CD14-positive monocyte (primary cell): ENCODE results near the gene POLE. TPM values are rescaled to one million over a fixed set of nuclear protein-coding genes. Genes with fewer than 3 reads are reported as not detected.

Experiments used
- DNase-seq, 3 donors: peaks; one replicate each; pipeline ENCODE4 v3.0.0-alpha.2; 2011 to 2022
- H2AFZ ChIP-seq: 2 replicates; pipeline ENCODE4 v1.6.0; 2012; ENCODE audit warnings: mild to moderate bottlenecking, low read depth, low read length, inconsistent platforms; ENCODE audit not compliant: insufficient read depth, poor library complexity, severe bottlenecking
- H3K27ac ChIP-seq, 2 donors: 1 replicate in 1 of 2; 2 replicates in 1 of 2; pipeline ENCODE4 v1.5.1; 2012 to 2013; ENCODE audit warnings: low read length in 2 of 2, control low read depth in 1 of 2, inconsistent platforms in 1 of 2, low read depth in 1 of 2, mild to moderate bottlenecking in 1 of 2
- H3K27me3 ChIP-seq, 2 donors: one replicate each; pipeline versions ENCODE4 v1.6.0 to v1.6.1; 2011 to 2013; ENCODE audit warnings: low read length in 2 of 2; ENCODE audit not compliant: control insufficient read depth in 2 of 2, insufficient read depth in 2 of 2
- H3K36me3 ChIP-seq, 2 donors: replicated peaks in 1 of 2; 1 replicate in 1 of 2; 2 replicates in 1 of 2; pipeline versions ENCODE4 v1.5.1 to v1.6.1; 2012 to 2013; ENCODE audit warnings: low read length in 2 of 2, control low read depth in 1 of 2, inconsistent platforms in 1 of 2, mild to moderate bottlenecking in 1 of 2; ENCODE audit not compliant: insufficient read depth in 2 of 2, control insufficient read depth in 1 of 2
- H3K4me1 ChIP-seq, 2 donors: 1 replicate in 1 of 2; 2 replicates in 1 of 2; pipeline versions ENCODE4 v1.5.1 to v1.6.1; 2012 to 2013; ENCODE audit warnings: low read length in 2 of 2, control low read depth in 1 of 2, inconsistent platforms in 1 of 2, mild to moderate bottlenecking in 1 of 2, moderate library complexity in 1 of 2; ENCODE audit not compliant: insufficient read depth in 2 of 2, control insufficient read depth in 1 of 2
- H3K4me2 ChIP-seq: replicated peaks from 2 replicates; pipeline ENCODE3; 2012; ENCODE audit warnings: low read length, moderate library complexity, mild to moderate bottlenecking; ENCODE audit not compliant: poor library complexity, severe bottlenecking; ENCODE audit errors: extremely low read depth
- H3K4me3 ChIP-seq, 3 experiments: fragments of 200-600 bp in 1 of 3; sonication (generic) in 1 of 3; replicated peaks in 1 of 3; 1 replicate in 2 of 3; 2 replicates in 1 of 3; pipeline ENCODE4 v1.5.1; 2011 to 2013; ENCODE audit warnings: low read length in 3 of 3, mild to moderate bottlenecking in 3 of 3, control low read depth in 2 of 3, low read depth in 2 of 3, inconsistent platforms in 1 of 3, moderate library complexity in 1 of 3
- H3K79me2 ChIP-seq: 2 replicates; pipeline ENCODE4 v1.6.0; 2012; ENCODE audit warnings: mild to moderate bottlenecking, control low read depth, inconsistent platforms, low read length, moderate library complexity; ENCODE audit not compliant: insufficient read depth
- H3K9ac ChIP-seq: 2 replicates; pipeline ENCODE4 v1.6.0; 2017; ENCODE audit warnings: low read length, mild to moderate bottlenecking; ENCODE audit not compliant: insufficient read depth, poor library complexity, severe bottlenecking
- H3K9me3 ChIP-seq, 2 donors: replicated peaks in 1 of 2; 1 replicate in 1 of 2; 2 replicates in 1 of 2; pipeline versions ENCODE4 v1.5.1 to v1.6.1; 2012 to 2013; ENCODE audit warnings: low read length in 2 of 2, control low read depth in 1 of 2; ENCODE audit not compliant: control insufficient read depth in 1 of 2, insufficient read depth in 1 of 2
- H4K20me1 ChIP-seq: 2 replicates; pipeline ENCODE4 v1.6.0; 2012; ENCODE audit warnings: mild to moderate bottlenecking, low read length, control low read depth, moderate library complexity; ENCODE audit not compliant: insufficient read depth
- H3K27ac Mint-ChIP-seq, 7 donors: one replicate each; pipeline ENCODE4 v1.8.0; 2020; ENCODE audit warnings: mild to moderate bottlenecking in 7 of 7, mixed read lengths in 7 of 7, moderate library complexity in 6 of 7, inconsistent platforms in 2 of 7
- H3K27me3 Mint-ChIP-seq, 3 donors: one replicate each; pipeline ENCODE4 v1.8.0; 2021 to 2022; ENCODE audit warnings: low read depth in 3 of 3, mild to moderate bottlenecking in 3 of 3, mixed read lengths in 3 of 3, moderate library complexity in 3 of 3, inconsistent platforms in 1 of 3
- H3K36me3 Mint-ChIP-seq, 2 donors: one replicate each; pipeline ENCODE4 v1.8.0; 2020; ENCODE audit warnings: mixed read lengths in 2 of 2, inconsistent platforms in 1 of 2, mild to moderate bottlenecking in 1 of 2
- H3K4me1 Mint-ChIP-seq: one replicate; pipeline ENCODE4 v1.8.0; 2020; ENCODE audit warnings: mild to moderate bottlenecking, mixed read lengths
- H3K4me3 Mint-ChIP-seq, 2 donors: one replicate each; pipeline ENCODE4 v1.8.0; 2020; ENCODE audit warnings: mild to moderate bottlenecking in 2 of 2, mixed read lengths in 2 of 2, moderate library complexity in 1 of 2
- H3K9me3 Mint-ChIP-seq, 7 donors: one replicate each; pipeline ENCODE4 v1.8.0; 2020 to 2022; ENCODE audit warnings: mixed read lengths in 7 of 7, mild to moderate bottlenecking in 6 of 7, moderate library complexity in 6 of 7, inconsistent platforms in 2 of 7
- WGBS: methylation state at CpG from one replicate; pipeline ENCODE4 v1.1.5; 2013; ENCODE audit warnings: missing lambda C conversion rate; ENCODE audit not compliant: insufficient coverage; 5-methylcytosine and 5-hydroxymethylcytosine counted together
- intact Hi-C, 2 donors: fragments of 100-400 bp; cut with micrococcal nuclease; formaldehyde crosslinking; loops; one replicate each; pipeline versions ENCODE4 v1.15.0 to v1.15.1; 2023
- polyA plus RNA-seq, 3 donors: library from polyadenylated mRNA; depleted of rRNA in 1 of 3; unstranded in 2 of 3; stranded (reverse) in 1 of 3; fragments of 300-500 nt in 2 of 3; fragments of >200 nt in 1 of 3; fragmentation: Illumina TruSeq in 2 of 3; gene quantifications; 1 replicate in 2 of 3; 2 replicates in 1 of 3; pipeline ENCODE4 v1.2.3, GENCODE V29; 2012 to 2021
- TF ChIP-seq, protein P1 (sequence below): fragments of 200-600 bp; IDR thresholded peaks from one replicate; pipeline ENCODE4 v1.8.0; 2022; ENCODE audit warnings: antibody characterized with exemption, mild to moderate bottlenecking

POLE gene
- polyA plus RNA-seq, 3 donors, result 1.00 to 24.2 (median 2.2) TPM

DNA sequence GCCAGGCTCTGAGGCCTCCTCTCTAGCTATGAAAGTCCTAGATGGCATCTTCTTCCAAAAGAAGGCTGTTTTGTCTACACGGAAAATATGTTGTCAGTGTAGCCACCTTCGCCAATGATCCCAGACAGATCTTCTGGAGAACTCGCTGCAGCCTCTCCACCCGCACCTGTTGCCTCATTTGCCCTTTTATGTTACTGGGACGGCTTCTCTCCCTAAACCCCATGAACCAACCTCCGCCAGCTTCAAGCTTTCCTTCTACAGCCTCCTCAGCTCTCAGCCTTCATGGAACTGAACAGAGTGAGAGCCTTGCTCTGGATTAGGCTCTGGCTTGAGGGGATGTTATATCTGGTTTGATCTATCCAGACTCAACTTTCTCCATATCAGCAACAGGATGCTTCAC is 57.8 kb downstream of the POLE start:
- DNase-seq, result no peak
- Histone ChIP-seq H3K27ac (no peak overlapping the region), H3K4me3 (no peak overlapping the region), H3K9ac (no peak overlapping the region), H3K9me3 (no peaks in the 10 kb centered on the region), H3K36me3 (peaks cover 59 to 72% of the 10 kb centered on the region in 2 donors), H3K27me3 (no peaks in the 10 kb centered on the region), H3K4me1 (no peaks in the 10 kb centered on the region), H4K20me1 (no peaks in the 10 kb centered on the region), H3K4me2 (no peak overlapping the region), H2AFZ (no peak overlapping the region), H3K79me2 (no peaks in the 10 kb centered on the region)
- WGBS, result 100% methylated on average over 3 of the region's 6 CpGs
- peaks cover 69 to 85% of the 10 kb centered on the region in 2 donors for H3K36me3 Mint-ChIP-seq
- H3K9me3 Mint-ChIP-seq, result peaks cover 0 to 1% (median 0%) of the 10 kb centered on the region in 7 donors
- TF ChIP-seq, protein P1, sequence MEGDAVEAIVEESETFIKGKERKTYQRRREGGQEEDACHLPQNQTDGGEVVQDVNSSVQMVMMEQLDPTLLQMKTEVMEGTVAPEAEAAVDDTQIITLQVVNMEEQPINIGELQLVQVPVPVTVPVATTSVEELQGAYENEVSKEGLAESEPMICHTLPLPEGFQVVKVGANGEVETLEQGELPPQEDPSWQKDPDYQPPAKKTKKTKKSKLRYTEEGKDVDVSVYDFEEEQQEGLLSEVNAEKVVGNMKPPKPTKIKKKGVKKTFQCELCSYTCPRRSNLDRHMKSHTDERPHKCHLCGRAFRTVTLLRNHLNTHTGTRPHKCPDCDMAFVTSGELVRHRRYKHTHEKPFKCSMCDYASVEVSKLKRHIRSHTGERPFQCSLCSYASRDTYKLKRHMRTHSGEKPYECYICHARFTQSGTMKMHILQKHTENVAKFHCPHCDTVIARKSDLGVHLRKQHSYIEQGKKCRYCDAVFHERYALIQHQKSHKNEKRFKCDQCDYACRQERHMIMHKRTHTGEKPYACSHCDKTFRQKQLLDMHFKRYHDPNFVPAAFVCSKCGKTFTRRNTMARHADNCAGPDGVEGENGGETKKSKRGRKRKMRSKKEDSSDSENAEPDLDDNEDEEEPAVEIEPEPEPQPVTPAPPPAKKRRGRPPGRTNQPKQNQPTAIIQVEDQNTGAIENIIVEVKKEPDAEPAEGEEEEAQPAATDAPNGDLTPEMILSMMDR, result no peak
- no peaks in the 10 kb centered on the region for H3K4me1 Mint-ChIP-seq
- intact Hi-C loops, result no loop called here
- H3K4me3 Mint-ChIP-seq, result no peak overlapping the region
- H3K27ac Mint-ChIP-seq, result peak overlapping the region in 1 of 7 donors; percentile 46
- peaks cover 0 to 2% (median 0%) of the 10 kb centered on the region in 3 donors for H3K27me3 Mint-ChIP-seq

DNA sequence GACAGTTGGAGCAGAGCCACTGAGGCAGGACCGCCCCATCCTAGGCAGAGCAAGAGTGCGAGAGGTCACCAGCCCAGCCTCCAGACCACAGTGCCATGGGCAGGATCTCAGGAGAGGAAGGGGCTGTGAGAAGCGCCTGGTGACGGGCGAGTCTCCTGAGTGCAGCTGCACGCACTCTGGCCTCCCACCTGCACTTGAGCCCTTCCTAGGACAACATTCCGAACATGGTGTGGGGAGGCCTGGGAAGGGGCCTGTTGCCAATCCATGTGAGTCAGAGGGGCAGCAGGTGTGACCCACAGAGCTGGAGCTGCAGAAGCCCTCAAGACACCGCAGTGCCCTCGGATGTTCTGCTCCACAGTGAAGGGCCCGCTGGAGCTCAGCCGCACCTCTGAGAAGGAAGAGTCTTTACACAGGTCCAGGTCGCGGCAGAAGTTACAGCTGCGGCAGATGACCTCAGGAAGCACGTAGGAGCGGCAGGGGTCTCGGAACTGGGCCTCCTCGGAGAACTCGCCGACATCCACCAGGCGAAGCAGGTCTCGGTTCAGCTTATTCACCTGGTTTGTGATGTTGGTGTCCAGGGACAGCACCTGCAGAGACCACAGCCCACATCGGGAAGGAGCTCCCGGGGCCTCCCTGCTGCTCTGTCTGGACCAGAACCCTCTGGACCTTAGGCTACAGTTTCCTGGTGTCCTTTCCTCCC is 61.3 kb downstream of the POLE start:
- intact Hi-C loops, result no loop called here
- Histone ChIP-seq H3K27me3 (peaks cover 0 to 4% of the 10 kb centered on the region in 2 donors), H3K27ac (no peak overlapping the region), H3K4me3 (no peak overlapping the region), H3K9ac (no peak overlapping the region), H3K36me3 (peaks cover 30 to 44% of the 10 kb centered on the region in 2 donors), H2AFZ (no peak overlapping the region), H3K4me2 (no peak overlapping the region), H4K20me1 (no peaks in the 10 kb centered on the region), H3K9me3 (no peaks in the 10 kb centered on the region), H3K4me1 (no peaks in the 10 kb centered on the region), H3K79me2 (no peaks in the 10 kb centered on the region)
- Mint-ChIP-seq H3K27ac (no peak overlapping the region), H3K4me3 (no peak overlapping the region), H3K9me3 (peaks cover 0 to 3% (median 0%) of the 10 kb centered on the region in 7 donors), H3K4me1 (no peaks in the 10 kb centered on the region), H3K36me3 (peaks cover 43 to 58% of the 10 kb centered on the region in 2 donors), H3K27me3 (peaks cover 2 to 13% (median 5%) of the 10 kb centered on the region in 3 donors)
- TF ChIP-seq, protein P1, result no peak
- no peak for DNase-seq
- WGBS, result 96% methylated on average over 23 of the region's 24 CpGs
